ENCODE data around the gene FITM1.
A peak's percentile ranks its signal among the peaks of the same experiment; 100 is the strongest.

Gene FITM1

GRCh38 chr14:24145690-24146452, 15.4 kb downstream of the FITM1 start:
- no peak for TF ChIP-seq CTCF (IDR thresholded peaks at IDR 0.05; ENCODE audit: borderline replicate concordance, control extremely low read depth, extremely low read depth, insufficient read depth, missing control alignments)
- no peak for DNase-seq (ENCODE audit: low spot score)
- in situ Hi-C loops (cut with MboI; ENCODE audit: low sequenced_read_pairs, unreplicated experiment): no loop called here

GRCh38 chr14:24146453-24146977, 16.1 kb downstream of the FITM1 start, which contains the start of gene PSME2:
Gene PSME2 (minus strand): TSS chr14:24146610. CDS start chr14:24146581, 29 bp downstream.
- in situ Hi-C loops (cut with MboI; ENCODE audit: low sequenced_read_pairs, unreplicated experiment): no loop called here
- TF ChIP-seq CTCF (IDR thresholded peaks at IDR 0.05; ENCODE audit: borderline replicate concordance, control extremely low read depth, extremely low read depth, insufficient read depth, missing control alignments): no peak
- peak; percentile 97 for DNase-seq (ENCODE audit: low spot score)

GRCh38 chr14:24146978-24147760, 16.7 kb downstream of the FITM1 start, which contains the start of gene RNF31:
Gene RNF31 (plus strand): TSS chr14:24147498. CDS start chr14:24147699, 201 bp downstream.
- no peak for TF ChIP-seq CTCF (IDR thresholded peaks at IDR 0.05; ENCODE audit: borderline replicate concordance, control extremely low read depth, extremely low read depth, insufficient read depth, missing control alignments)
- DNase-seq (ENCODE audit: low spot score): peak; percentile 98
- in situ Hi-C loops (cut with MboI; ENCODE audit: low sequenced_read_pairs, unreplicated experiment): no loop called here

GRCh38 chr14:24147761-24148428, 17.4 kb downstream of the FITM1 start:
- DNase-seq (ENCODE audit: low spot score): no peak
- in situ Hi-C loops (cut with MboI; ENCODE audit: low sequenced_read_pairs, unreplicated experiment): no loop called here

GRCh38 chr14:24149302-24149969, 19.0 kb downstream of the FITM1 start:
- in situ Hi-C loops (cut with MboI; ENCODE audit: low sequenced_read_pairs, unreplicated experiment): no loop called here
- no peak for TF ChIP-seq CTCF (IDR thresholded peaks at IDR 0.05; ENCODE audit: borderline replicate concordance, control extremely low read depth, extremely low read depth, insufficient read depth, missing control alignments)
- DNase-seq (ENCODE audit: low spot score): no peak

More at GRCh38 chr14:24147761-24148428, 17.4 kb downstream of the FITM1 start:
- TF ChIP-seq CTCF (IDR thresholded peaks at IDR 0.05; ENCODE audit: borderline replicate concordance, control extremely low read depth, extremely low read depth, insufficient read depth, missing control alignments): no peak
